Cardiac muscle cell (in vitro differentiated cells and primary cell): ENCODE measurements around the gene NOL4L. TPM values are rescaled to one million over a fixed set of nuclear protein-coding genes. Genes with fewer than 3 reads are reported as not detected.
A peak's percentile ranks its signal among the peaks of the same experiment; 100 is the strongest.

ENCODE experiments used
- DNase-seq, 2 donors: peaks; one replicate each; pipeline versions ENCODE4 v3.0.0 to v3.0.0-alpha.2; 2010 to 2017; ENCODE audit warnings: low read depth in 1 of 2, low spot score in 1 of 2
- H3K27ac ChIP-seq: fragments of 200-600 bp; sonication (generic); 2 replicates; pipeline ENCODE4 v1.5.1; 2016
- H3K27me3 ChIP-seq: fragments of 200-600 bp; sonication (generic); 2 replicates; pipeline ENCODE4 v1.6.0; 2016; ENCODE audit warnings: control low read depth
- H3K36me3 ChIP-seq: fragments of 200-600 bp; sonication (generic); 2 replicates; pipeline ENCODE4 v1.5.1; 2016; ENCODE audit warnings: control low read depth
- H3K4me1 ChIP-seq: fragments of 200-600 bp; sonication (generic); 2 replicates; pipeline ENCODE4 v1.8.1; 2017; ENCODE audit warnings: low read depth, mild to moderate bottlenecking, mixed run types
- H3K4me3 ChIP-seq: fragments of 200-600 bp; sonication (generic); 2 replicates; pipeline ENCODE4 v1.5.1; 2016; ENCODE audit warnings: mild to moderate bottlenecking
- H3K9me3 ChIP-seq: fragments of 200-600 bp; sonication (generic); 2 replicates; pipeline ENCODE4 v1.5.1; 2017; ENCODE audit warnings: low read depth, mild to moderate bottlenecking, control low read depth
- CTCF ChIP-seq: IDR thresholded peaks from 2 replicates; pipeline ENCODE4 v1.5.1; 2012; ENCODE audit warnings: low read depth, mild to moderate bottlenecking, low read length
- polyA plus RNA-seq: library from polyadenylated mRNA; unstranded; fragments of >200 nt; fragmentation: Nextera tagmentation; extraction: Ambion mirVana; gene quantifications from 2 replicates; pipeline ENCODE4 v1.2.1, GENCODE V29; 2016
- total RNA-seq: library from RNA; depleted of rRNA; stranded (reverse); fragments of >200 nt; gene quantifications from 2 replicates; pipeline ENCODE4 v1.2.3, GENCODE V29; 2016

NOL4L gene
- total and polyA plus RNA-seq, 2 experiments from 2014 or later: 29.9 to 42.9 TPM

DNA sequence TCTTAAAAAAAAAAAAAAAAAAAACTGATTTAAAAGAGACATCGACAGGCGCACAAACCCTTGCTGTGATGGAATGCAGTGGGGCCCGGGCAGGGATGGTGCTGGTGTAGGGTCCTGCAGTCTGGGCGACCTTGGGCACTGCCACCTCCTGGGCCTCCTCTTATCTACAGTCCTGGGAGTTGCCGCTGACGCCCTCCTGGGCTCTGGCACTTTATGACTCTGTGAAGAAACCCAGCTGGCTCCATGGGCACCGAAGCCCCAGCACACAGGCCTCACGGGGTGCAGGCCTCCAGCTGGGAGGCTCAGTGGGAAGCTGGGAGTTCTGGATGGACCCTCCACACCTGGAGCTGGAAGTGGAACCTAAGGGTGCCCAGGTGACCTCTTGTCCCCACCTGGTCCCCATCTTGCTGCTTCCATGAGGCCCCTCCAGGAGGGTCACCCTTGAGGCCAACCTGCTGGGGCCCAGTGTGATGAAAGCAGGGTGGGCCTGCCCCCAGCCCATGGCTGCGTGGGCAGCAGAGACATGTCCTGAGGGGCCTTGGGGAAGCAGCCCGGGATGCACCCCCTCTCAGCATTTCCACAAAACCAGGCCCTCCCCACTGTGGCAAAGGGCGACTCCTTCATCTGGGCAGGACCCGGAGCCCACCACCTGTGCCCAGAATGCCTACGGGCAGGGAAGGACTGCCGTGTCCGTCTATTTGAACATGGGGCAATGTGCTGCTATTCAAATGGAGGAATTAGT is 122.1 kb downstream of the NOL4L start:
- no peaks in the 10 kb centered on the region for H3K36me3 ChIP-seq
- no peaks in the 10 kb centered on the region for H3K27me3 ChIP-seq
- no peak overlapping the region for H3K4me3 ChIP-seq
- no peaks in the 10 kb centered on the region for H3K9me3 ChIP-seq
- no peak for DNase-seq
- peak overlapping the region; percentile 7 for H3K27ac ChIP-seq
- no peak for TF ChIP-seq CTCF
- H3K4me1 ChIP-seq: peaks cover 18% of the 10 kb centered on the region

DNA sequence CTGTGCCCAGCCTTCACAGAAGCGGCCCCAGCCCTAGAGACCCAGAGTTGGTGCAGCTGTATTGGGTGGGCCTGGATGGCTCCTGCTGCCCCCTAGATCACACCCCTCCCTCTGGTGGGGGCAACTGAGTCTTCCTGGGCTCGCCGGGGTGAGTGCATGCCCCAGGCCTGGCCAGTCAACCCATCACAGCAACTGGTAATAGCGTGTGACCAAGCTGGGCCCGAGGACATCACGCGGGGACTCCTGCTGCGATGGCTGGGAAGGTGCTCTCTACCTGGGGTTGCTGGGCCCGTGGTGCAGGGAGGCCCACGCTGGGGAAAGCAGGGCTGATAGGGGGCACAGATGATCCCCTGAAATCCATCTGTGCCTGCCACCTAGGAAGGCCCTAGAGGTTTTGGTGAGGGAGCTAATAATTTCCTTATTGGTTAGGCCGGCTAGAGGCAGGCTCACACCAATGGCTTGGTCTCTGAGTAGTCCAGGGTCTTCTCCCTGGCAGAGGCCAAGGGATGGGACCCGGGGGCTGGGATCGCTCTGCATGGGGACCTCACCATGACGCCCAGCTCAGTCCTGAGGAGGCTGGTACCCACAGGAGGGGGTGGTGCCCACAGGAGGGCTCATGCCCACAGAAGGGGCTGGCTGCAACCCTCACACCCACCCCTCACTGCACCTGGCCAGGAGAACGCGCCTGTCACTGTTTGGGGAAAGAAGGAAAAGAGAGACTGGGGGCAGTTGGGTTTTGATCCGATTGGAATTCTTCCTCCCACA is 123.1 kb downstream of the NOL4L start:
- no peak overlapping the region for H3K27ac ChIP-seq
- H3K27me3 ChIP-seq: no peaks in the 10 kb centered on the region
- peaks cover 20% of the 10 kb centered on the region for H3K4me1 ChIP-seq
- DNase-seq: no peak
- H3K9me3 ChIP-seq: no peaks in the 10 kb centered on the region
- no peaks in the 10 kb centered on the region for H3K36me3 ChIP-seq
- TF ChIP-seq CTCF: no peak
- H3K4me3 ChIP-seq: no peak overlapping the region

GRCh38 chr20:32460683-32461320 is 124.3 kb downstream of the NOL4L start:
- H3K27ac ChIP-seq: peak overlapping the region; percentile 36
- peaks cover 30% of the 10 kb centered on the region for H3K4me1 ChIP-seq
- no peaks in the 10 kb centered on the region for H3K9me3 ChIP-seq
- H3K27me3 ChIP-seq: no peaks in the 10 kb centered on the region
- no peak overlapping the region for H3K4me3 ChIP-seq
- no peaks in the 10 kb centered on the region for H3K36me3 ChIP-seq
- DNase-seq: no peak
- TF ChIP-seq CTCF: no peak

GRCh38 chr20:32460231-32460630 is 124.9 kb downstream of the NOL4L start:
- no peak for DNase-seq
- Histone ChIP-seq H3K27ac (peak overlapping the region; percentile 36), H3K36me3 (no peaks in the 10 kb centered on the region), H3K4me3 (no peak overlapping the region), H3K9me3 (no peaks in the 10 kb centered on the region), H3K27me3 (no peaks in the 10 kb centered on the region), H3K4me1 (peaks cover 30% of the 10 kb centered on the region)
- TF ChIP-seq CTCF: no peak

GRCh38 chr20:32458837-32459220 is 126.3 kb downstream of the NOL4L start:
- Histone ChIP-seq H3K4me1 (peaks cover 25% of the 10 kb centered on the region), H3K9me3 (no peaks in the 10 kb centered on the region), H3K36me3 (no peaks in the 10 kb centered on the region), H3K27ac (peak overlapping the region; percentile 90), H3K27me3 (no peaks in the 10 kb centered on the region), H3K4me3 (no peak overlapping the region)
- TF ChIP-seq CTCF: no peak
- no peak for DNase-seq
